ENCODE data around the gene PCDH17.

PCDH17 gene

GRCh38 chr13:57739089-57739488 is 107.5 kb downstream of the PCDH17 start:
- DNase-seq: no peak

GRCh38 chr13:57739543-57740190 is 108.1 kb downstream of the PCDH17 start:
- no peak for DNase-seq

- DNase-seq: no peak
Measured at GRCh38 chr13:57740719-57741118, 109.2 kb downstream of the PCDH17 start.

- DNase-seq: no peak
Measured at GRCh38 chr13:57748096-57748495, 116.6 kb downstream of the PCDH17 start.

GRCh38 chr13:57760951-57761350 is 129.4 kb downstream of the PCDH17 start:
- DNase-seq: no peak

GRCh38 chr13:57763689-57764088 is 132.1 kb downstream of the PCDH17 start:
- DNase-seq: no peak

Data from hematopoietic multipotent progenitor cell treated with erythropoietin and hydrocortisone succinate and interleukin-3 and kit ligand, for 8 days (in vitro differentiated cells).